HG02840 (cell line): ENCODE measurements around the gene RRBP1.

Experiments used
- ATAC-seq: cut with Tn5 transposase; IDR thresholded peaks from one replicate; pipeline ENCODE4 v1.9.1; 2021; ENCODE audit warnings: mild to moderate bottlenecking, moderate library complexity, moderate number of reproducible peaks; ENCODE audit not compliant: unreplicated experiment, low FRiP score

RRBP1 gene

DNA sequence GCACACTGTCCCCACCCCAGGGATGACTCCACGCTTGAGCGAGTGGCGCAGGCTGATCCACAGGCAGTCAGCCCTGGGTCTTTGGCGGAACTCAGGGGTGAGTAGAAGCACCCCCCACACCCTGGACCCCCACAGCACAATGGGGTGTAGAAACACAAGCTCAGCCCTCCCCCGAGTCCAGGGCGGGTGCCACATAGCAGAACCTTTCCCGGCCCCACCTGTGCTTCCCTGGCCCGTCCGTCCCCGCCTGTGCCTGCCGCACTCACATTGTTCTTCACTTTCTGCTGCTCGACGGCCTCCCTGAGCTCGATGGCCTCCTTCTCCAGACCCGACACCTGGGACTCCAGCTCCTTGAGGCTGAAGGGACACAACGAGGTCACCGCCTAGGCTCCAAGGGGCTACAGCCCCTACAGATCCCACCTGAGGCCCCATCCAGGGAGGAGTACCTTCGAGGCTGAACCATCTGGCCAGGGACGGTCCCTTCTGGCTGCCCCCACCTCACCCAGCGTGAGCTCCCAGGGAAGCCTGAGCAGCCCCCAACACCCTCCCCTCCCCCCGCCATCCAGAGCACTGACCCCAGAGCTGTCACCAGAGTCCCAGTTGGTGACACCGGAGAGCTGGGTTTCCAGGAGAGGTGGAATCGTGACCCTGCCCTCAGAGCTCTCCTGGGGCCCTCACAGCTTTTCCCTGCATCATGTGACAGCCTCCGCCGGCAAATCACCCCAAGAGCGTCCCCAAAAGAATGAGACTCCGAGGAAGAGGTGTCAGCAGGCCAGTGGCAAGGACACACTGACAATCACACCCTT lies 56.6 kb downstream of the RRBP1 start:
- ATAC-seq: no peak

DNA sequence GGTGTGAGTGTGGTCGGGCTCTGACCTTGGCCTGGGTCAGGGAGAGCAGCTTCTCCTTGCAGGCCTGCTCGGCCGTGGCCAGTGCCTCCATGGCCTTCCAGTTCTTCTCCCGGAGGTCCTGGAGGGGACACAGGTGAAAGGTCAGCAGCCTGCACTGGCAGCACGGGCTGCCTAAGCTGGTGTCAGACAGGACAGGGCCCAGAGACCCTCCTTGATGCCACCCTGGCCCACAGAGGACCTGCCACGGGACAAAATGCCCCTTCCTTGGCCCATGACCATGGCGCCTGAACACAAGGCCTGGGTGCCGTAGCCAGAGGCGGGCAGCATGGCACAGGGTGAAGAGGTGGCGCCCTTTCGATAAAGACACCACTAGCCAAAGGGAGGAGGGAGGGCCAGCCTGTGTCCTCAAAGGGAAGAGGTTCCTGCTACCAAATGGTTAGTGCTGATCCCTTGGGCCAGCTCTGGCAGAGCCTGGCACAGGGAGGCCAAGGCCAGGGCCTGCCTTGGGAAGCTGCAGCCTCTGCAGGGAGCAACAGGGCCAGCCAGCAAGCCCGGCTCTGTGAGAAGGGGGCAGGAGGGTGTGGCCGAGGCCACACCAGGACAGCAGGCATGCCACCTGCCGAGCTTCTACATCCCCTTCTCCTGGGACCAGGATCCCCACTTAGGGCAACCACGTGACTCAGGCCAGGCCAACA lies 57.3 kb downstream of the RRBP1 start:
- no peak for ATAC-seq

DNA sequence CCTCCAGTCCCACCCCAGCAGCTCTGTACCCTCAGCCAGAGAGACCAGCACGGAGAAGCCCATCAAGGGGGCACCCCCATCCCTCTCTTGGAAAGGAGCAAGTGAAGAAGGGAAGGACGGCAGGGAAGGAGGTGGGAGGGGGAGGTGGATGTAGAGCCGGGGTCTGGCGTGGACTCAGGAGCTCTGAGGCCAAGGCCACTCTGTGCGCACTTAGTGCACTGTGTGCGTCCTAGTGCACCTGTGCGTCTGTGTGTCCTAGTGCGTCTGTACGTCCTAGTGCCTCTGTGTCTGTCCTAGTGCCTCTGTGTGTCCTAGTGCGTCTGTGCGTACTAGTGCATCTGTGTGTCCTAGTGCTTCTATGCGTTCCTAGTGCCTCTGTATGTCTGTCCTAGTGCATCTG lies 58.0 kb downstream of the RRBP1 start:
- no peak for ATAC-seq

DNA sequence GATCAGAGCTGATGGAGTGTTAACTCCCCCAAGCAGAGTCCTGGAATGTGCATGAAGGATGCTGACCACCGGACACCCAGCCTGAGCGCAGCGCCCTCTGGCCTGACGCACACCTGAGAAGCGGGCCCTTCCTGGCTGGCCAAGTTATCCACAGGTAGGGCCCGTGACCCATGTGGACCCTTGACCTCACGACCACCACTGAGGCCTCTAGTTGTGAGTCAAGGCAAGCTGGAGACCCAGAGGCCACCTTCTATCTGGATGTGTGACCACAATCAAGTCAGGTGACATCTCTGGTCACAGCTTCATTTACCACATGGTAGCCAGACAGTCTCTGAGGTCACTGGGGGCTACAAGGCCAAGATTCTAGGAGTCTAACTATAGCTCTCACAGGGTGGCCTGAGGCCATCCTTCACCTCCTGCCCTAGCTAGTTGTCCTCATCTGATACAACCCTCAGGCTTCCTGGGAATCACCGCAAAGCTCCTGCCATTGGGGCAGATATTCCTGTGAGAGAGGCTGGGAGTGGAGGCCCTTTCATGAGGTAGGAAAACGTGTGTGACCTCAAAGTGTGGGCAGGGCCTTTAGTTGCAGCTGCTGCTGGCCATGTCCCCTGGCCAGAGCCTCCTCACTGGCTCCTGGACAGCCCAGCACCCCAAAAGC lies 59.1 kb downstream of the RRBP1 start:
- no peak for ATAC-seq

DNA sequence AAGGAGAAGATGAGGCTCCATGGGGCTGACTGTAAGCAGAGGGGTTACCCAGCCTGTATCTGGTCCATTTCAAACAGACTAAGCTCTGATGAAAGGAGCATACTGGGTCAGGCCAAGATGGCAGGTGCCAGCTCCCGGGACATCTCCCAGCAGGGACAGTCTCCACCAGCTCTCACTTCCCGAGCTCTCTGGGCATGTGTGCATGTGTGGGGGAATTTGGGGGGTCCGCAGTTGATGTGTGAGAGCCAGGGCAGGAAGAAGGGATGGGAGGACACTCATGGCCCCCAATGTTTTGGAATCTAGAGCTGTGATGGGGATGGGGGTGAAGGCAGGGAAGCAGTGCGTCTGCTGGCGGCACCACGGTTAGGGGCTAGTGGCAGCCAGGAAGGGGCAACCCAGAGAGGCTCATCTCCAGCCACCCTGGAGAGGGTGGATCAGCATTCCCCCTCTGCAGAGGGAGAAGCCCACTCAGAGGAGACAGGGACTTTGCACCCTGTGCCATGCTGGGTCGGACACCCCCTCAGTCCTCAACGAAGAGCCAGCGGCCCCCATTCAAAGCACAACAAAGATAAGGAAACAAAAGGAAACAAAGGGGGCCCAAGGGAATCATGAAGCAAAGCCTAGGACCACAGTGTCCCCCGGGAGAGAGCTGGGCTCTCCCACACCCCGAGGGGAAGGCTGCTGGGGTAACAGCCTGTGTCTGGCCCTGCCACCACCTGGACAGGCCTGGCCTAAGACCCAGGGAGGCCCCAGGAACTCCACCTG lies 59.8 kb downstream of the RRBP1 start:
- no peak for ATAC-seq

DNA sequence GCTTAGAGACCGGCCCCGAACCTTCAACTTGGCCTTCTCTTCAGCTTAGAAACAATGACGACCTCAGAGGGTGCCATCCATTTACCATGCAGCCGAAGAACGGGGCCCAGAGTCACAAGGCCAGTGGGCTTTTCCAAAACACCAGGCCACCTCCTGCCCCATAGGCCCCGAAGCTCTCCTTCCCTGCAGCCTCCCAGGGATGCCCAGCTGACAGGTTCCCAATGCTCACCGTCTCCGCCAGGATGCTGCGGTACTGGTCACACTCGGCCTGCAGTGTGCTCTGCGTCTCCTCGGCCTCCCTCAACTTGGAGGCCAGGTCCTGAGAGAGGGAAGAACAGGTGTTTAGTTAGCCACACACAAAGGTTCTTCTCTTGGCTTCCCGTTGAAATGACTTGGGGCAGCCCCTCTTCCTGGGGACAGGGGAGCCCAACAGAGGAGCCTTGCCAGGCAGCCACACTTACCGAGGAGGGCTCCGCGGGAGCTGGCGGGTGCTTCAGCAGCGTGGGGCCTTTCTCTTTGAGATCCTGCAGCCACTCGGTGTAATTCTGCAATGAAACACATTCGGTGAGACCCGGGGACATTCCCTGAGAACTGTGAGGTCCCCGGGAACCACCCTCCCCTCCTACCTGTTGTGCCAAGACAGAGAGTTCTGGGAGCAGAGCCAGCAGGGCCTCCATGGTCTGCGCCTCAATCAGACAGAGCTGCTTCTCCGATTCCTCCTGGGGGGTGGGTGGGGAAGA lies 60.6 kb downstream of the RRBP1 start:
- ATAC-seq: no peak

DNA sequence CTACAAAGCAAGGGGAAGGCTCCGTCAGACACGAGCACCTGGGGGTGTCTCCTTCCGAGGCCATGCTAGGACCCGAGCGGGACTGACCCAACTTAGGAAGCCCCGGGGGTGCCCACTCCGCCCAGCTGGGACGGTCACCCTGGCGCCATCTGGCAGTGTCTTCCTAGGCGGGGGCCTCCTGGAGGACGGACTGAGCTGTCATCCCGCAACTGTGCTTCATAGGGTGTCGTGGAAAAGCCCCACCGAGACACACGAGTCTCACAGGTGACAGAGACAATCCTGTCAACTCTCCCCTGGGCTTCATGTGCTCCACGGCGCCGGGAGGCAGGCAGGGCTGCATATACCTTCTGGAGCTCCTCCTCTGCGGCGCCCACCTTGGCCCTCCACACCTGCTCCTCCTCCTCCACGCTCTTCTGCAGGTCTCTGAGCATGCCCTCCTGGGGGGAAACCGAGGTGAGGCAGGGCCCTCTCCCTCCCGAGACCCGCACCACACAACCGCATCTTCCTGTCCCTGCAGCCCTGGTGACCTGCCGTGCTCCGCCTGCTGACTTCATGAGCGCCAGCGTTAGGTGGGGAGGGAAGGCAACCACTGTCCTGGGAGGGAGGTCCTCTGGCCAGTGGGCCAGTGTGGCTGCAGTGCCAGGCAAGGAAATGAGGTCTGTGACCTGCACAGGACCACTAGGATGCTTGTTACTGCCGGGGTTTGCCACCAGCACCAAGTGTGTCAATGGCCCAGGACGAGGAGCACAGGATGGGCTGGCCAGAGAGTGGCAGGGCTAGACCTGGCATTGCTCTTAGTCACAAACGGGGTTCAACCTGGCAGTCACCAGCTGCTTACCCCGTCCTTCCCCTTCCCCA lies 61.4 kb downstream of the RRBP1 start:
- ATAC-seq: no peak

DNA sequence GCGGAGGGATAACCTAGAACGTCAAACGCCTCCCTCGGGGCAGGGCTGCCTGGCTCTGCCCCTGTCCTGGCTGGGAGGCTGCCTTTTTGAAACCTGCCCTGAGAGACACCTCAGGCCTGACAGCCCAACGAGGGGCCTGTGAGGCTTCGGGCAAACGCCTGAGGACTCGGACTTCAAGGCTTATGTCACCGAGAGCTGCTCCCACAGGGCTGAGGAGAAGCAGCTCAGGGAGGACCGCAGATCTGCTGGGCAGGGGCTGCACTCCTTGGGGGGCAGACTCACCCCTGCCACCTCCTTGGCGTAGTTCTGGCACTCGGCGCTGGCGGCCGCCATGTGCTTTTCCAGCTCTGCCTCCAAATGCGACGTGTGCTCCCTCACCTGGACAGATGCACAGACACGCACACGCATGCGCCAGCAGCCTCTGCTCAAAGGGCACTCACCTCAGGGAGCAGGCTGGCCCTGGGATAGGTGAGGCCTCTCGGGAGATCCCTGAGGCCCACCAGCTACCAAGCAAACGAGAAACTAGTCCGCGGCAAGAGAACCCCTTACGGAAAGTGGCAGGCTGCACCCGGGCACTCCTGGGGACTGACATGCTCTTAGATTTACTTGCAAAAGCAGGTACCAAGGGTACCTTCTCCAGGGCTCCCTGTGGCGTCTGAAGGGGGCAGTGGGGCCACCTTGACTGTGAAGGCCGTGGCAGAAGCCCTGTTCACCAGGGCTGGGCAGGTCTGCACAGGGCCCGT lies 62.5 kb downstream of the RRBP1 start:
- no peak for ATAC-seq

DNA sequence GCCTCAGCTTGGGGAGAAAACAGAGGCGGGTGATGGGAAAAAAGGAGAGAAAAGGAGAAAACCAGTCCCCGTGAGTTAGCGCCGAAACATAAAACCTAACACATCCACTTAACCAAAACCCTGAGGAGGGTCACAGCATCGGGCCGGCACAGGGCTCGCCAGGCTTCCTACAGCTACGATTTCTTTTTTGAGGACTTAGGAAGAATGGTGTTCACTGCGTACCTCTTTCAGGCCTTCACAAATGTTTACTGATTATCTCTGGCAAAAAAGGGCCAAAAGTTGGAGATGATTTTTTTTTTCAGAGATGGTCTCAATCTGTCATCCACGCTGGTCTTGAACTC lies 63.4 kb downstream of the RRBP1 start:
- ATAC-seq: no peak

DNA sequence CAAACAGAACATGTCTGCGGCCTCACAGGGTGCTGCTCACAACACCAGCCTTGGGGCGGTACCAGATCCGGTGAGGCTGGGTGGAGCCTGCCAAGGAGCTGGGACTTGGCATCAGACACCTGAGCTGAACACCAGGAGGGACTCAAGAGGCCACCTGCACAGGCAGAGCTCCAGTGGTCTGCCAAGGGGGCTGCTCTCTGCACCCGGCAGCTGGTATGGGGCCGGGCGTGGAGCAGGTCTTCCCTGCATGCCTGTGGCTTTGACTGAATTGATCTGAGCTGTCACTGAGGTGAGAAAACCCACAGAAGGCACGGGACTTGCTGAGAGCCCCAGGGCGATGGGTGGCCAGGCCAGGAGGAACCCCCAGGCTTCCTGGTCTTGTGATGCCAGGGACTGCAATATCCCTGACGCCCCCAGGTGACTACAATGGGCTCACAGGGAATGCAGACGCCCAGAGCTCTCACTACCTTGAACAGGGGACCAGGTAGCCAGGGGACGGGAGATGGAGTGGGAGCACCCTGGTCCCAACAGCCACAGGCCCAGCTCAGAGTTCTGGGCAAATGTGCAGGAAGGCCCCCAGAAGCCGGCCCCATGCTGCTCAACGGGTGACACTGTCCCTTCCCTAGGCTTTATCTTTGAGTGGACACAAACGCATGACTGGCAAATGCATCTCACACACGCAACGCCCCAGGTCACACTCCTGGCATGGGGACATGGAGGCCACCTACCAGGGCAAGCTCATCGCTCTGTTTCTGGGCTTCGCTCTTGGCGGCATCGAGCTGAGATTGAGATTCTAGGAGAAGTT lies 64.0 kb downstream of the RRBP1 start:
- no peak for ATAC-seq

DNA sequence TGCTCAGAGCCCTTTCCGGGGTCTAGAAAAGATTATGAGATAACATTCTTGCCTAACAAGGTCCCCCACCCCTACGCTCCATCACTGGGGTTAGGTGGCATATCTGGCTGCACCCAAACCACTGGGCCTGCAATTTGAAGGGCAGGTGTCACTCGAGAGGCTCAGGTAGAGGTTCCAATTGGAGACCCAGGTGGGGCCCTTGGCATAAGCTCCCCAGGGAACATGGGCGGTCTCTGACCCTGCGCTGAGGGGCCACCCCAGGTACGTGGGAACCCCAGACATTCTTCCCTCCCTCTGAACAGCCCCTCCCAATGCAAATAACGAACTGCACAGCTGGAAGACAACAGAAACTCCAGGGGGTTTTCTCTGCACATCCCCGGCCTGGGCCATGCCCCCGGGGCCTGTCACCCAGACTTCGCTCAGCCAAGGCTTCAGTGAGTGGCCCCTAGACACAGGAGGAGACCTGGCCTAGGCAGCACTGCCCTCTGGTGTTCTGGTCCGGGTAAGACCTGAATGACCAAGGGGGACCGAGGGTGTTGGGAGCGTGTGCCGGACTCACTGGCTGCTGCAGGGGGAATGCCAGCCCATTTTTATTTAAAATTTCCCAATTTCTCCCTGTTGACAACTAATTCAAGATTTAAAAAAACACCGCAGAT lies 64.7 kb downstream of the RRBP1 start:
- ATAC-seq: no peak

DNA sequence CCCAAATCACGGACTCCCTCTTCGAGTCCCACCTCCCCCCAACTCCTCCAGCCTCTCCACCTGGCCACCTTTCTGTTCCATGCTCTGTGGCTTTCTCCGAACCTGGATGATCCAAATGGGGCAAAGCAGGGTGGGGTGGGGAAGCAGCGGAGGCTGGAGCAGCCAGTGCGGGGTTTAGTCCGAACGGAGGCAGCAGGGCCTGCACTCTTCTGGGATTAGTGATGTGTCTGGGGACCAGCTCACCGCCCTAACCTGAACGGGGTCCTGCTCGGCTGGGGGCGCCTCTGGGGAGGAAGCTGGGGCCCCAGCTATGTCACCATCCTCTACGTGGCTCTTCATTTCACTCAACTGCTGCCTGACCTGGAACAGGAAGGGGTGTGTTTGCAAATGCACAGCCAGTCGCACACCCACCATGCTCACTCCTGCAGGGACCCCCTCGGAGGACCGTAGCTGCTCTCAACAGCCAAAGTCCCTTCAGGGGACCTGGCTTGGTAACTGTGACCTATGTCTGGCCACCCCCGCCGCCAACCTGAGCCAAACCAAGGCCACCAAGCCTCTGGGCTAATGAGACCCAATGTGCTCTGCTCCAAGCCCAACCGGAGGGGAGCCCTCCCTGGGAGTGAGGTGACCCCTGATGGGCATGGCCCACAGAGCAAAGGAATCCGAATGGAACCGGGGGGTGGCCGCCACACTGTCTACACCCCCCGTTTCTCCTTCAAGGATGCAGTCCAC lies 65.4 kb downstream of the RRBP1 start:
- no peak for ATAC-seq

DNA sequence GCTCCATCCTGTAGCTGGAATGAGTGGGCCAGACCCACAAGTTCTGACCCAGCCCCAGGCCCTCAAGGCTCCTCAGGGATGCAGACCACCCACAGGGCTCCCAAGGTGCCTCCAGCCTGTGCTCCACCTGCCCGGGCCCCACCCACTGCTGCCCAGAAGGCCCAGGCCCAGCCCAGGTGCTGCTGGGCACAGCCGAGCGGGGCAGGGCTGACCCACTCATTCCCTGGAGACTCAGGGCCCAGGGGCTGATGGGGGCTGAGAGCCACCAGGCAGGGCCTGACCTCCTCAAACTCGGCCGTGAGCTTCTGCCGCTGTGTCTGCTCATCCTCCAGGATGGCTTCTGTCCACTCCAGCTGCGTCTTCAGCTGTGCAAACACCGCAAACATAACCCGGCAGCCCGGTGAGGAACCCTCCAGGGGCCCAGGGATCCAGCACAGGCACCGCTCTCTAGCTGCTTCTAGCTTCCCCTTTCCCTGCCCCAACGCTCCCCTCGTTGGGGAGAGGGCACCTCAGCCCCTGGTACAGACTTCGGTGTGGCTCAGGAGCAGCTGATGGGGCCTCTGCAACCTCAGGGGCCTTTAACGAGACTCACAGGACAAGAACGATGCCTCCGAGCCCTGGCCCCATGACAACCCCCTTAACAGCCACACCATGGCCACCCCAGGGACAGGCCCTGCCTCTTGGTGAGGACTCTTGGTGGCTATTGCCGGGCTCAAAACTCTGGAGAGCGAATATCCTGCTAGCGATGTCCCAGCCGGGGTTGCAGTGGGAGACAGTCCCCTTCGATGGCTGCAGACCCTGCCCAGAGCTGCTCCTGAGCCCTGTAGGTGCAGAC lies 66.2 kb downstream of the RRBP1 start:
- ATAC-seq: no peak

DNA sequence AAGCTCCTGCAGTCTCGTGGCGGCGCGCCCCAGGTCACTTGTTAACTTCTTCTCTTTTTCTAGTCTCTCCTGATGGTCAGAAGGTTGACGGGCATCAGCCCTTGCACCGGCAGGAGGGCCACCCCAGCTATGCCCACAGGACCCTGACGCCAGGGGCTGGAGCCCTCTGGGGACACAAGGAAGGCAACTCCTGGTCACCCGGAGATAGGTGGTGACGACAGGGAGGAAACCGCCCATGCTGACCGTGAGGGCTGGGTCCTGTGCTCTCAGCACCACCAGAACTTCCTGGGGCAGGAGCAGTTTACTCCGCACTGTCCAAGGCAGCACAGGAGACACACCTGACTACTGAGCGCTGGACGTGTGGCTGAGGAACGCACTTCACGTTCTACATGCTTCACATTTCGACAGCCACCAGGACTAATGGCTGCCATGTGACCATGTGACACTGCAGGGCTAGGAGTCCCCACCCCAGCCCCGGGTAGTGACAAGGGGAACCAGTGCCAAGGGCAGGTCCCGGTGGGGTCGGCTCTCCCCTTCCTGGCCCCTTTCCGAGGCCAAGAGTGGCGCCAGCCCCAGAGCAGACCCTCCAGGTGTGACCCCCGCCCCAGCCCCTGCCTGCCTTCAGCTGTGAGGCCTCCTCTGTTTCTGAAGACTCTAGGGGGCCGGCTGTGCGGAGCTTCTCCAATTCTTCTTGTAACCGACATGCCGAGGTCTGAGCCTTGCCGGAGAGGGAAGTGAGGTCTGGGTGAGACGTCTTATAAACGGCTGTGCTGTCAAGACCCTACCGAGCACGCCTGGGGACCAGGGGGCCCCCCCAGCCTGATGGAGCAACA lies 67.0 kb downstream of the RRBP1 start:
- ATAC-seq: no peak
